B cell (primary cell): ENCODE measurements around the gene S100A1.

Experiments
- CTCF ChIP-seq: fragments of 200-600 bp; IDR thresholded peaks from one replicate; pipeline ENCODE4 v1.8.0; 2022; ENCODE audit warnings: antibody characterized with exemption, mild to moderate bottlenecking
- EZH2 ChIP-seq: IDR thresholded peaks from 2 replicates; pipeline ENCODE4 v1.6.1; 2012; ENCODE audit warnings: borderline replicate concordance, low read depth, mild to moderate bottlenecking, moderate library complexity, low read length; ENCODE audit not compliant: insufficient read depth, poor library complexity, severe bottlenecking

DNA sequence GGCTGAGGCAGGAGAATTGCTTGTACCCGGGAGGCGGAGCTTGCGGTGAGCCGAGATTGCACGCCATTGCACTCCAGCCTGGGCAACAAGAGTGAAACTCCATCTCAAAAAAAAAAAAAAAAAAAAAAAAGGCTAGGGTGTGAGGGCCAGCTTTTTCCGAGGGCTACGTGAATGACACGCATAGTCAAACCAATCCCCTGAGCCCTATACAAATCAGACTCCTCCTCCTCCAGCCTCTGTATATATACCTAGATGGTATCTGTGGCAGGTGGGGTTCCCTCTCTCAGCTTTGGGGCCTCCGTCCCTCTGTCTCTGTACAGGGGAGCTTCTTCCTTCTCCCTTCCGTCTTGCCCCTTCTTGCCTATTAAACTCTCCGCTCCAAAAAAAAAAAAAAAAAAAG lies 22.0 kb upstream of the S100A1 start:
- TF ChIP-seq CTCF (no peak), EZH2 (no peak)
